ENCODE results near the gene DRC7. TPM values are rescaled to one million over a fixed set of nuclear protein-coding genes. Genes with fewer than 3 reads are reported as not detected.

DRC7 gene
- total RNA-seq, 1 experiment from 2014 or later, result 0.72 TPM

GRCh38 chr16:57688487-57688986 lies 6.1 kb upstream of the DRC7 start:
- no peak overlapping the region for H3K56ac ChIP-seq (ENCODE audit: insufficient read length, low read depth, low read length)
- no peak overlapping the region for H3K14ac ChIP-seq (ENCODE audit: insufficient read depth, low read length)
- no peaks in the 10 kb centered on the region for H4K20me1 ChIP-seq (ENCODE audit: control insufficient read depth, insufficient read depth, insufficient read length)
- peaks cover 3 to 17% of the 10 kb centered on the region in 2 experiments; a peak in 3 of 4 replicates for H3K4me1 Mint-ChIP-seq
- no peak overlapping the region for H3T11ph ChIP-seq (ENCODE audit: low read length)
- no peaks in the 10 kb centered on the region for H3K9me3 ChIP-seq (ENCODE audit: control insufficient read depth, low read depth, low read length)
- no peaks in the 10 kb centered on the region for H3K9me3 Mint-ChIP-seq
- TF ChIP-seq, protein P1, sequence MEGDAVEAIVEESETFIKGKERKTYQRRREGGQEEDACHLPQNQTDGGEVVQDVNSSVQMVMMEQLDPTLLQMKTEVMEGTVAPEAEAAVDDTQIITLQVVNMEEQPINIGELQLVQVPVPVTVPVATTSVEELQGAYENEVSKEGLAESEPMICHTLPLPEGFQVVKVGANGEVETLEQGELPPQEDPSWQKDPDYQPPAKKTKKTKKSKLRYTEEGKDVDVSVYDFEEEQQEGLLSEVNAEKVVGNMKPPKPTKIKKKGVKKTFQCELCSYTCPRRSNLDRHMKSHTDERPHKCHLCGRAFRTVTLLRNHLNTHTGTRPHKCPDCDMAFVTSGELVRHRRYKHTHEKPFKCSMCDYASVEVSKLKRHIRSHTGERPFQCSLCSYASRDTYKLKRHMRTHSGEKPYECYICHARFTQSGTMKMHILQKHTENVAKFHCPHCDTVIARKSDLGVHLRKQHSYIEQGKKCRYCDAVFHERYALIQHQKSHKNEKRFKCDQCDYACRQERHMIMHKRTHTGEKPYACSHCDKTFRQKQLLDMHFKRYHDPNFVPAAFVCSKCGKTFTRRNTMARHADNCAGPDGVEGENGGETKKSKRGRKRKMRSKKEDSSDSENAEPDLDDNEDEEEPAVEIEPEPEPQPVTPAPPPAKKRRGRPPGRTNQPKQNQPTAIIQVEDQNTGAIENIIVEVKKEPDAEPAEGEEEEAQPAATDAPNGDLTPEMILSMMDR (conservative IDR thresholded peaks at IDR 0.05), result no peak
- H4K91ac ChIP-seq (ENCODE audit: insufficient read length, low read depth, low read length), result no peak overlapping the region
- no peak overlapping the region for H4K8ac ChIP-seq (replicated peaks; ENCODE audit: insufficient read length, low read depth, low read length)
- H3K23ac ChIP-seq (ENCODE audit: insufficient read length, low read depth, low read length), result no peak overlapping the region
- H4K5ac ChIP-seq (ENCODE audit: insufficient read length, low read depth, low read length), result no peak overlapping the region
- no peak overlapping the region for H3K4me2 ChIP-seq (ENCODE audit: insufficient read depth, insufficient read length, low read length)
- H3K27ac Mint-ChIP-seq, result peak overlapping the region in 1 of 3 experiments; percentile 30; a peak in 1 of 7 replicates
- H2BK12ac ChIP-seq (ENCODE audit: insufficient read length, low read depth, low read length), result no peak overlapping the region
- no peak overlapping the region for H2BK120ac ChIP-seq (ENCODE audit: low read depth, low read length, poor library complexity, severe bottlenecking)
- H3K79me1 ChIP-seq (ENCODE audit: insufficient read depth, low read depth, low read length, poor library complexity, severe bottlenecking), result no peaks in the 10 kb centered on the region
- no peak overlapping the region for H2BK20ac ChIP-seq (ENCODE audit: low read depth, low read length, poor library complexity, severe bottlenecking)
- H2AK5ac ChIP-seq (ENCODE audit: insufficient read length, low read length), result no peak overlapping the region
- no peak for DNase-seq
- H3K18ac ChIP-seq (ENCODE audit: insufficient read length, low read depth, low read length), result no peak overlapping the region
- WGBS (ENCODE audit: extremely low coverage, insufficient read length, low lambda C conversion rate), result no CpG with 5 or more reads among the region's 4 CpGs
- no peaks in the 10 kb centered on the region for H3K36me3 Mint-ChIP-seq (ENCODE audit: insufficient read depth in 1 of 3, low read depth in 3 of 3)
- H3K9ac ChIP-seq (ENCODE audit: extremely low read depth, insufficient read length, low read length), result no peak overlapping the region
- H3K27ac ChIP-seq (ENCODE audit: insufficient read length, low read depth, low read length), result no peak overlapping the region
- H3K79me2 ChIP-seq (ENCODE audit: insufficient read depth, low read length), result no peaks in the 10 kb centered on the region
- no peak overlapping the region for H2AFZ ChIP-seq (ENCODE audit: low read length)
- H3K4me3 Mint-ChIP-seq, result no peak overlapping the region
- H3K4me1 ChIP-seq (ENCODE audit: insufficient read depth, low read length), result no peaks in the 10 kb centered on the region
- no peaks in the 10 kb centered on the region for H3K27me3 ChIP-seq (ENCODE audit: insufficient read depth, low read length)
- no peak overlapping the region for H2BK15ac ChIP-seq (ENCODE audit: low read depth, low read length)
- H3K4ac ChIP-seq (ENCODE audit: low read depth, low read length), result no peak overlapping the region
- no peak overlapping the region for H2BK5ac ChIP-seq (ENCODE audit: insufficient read length, low read length)
- H3K27me3 Mint-ChIP-seq (ENCODE audit: low read depth), result peaks cover 6% of the 10 kb centered on the region
- no peaks in the 10 kb centered on the region for H3K23me2 ChIP-seq (ENCODE audit: insufficient read length, low read depth, low read length, poor library complexity, severe bottlenecking)
